Activated T-cell treated with anti-CD3 and anti-CD28 coated beads, Interleukin-2, amount 50 U/mL, for 4 hours (primary cell): ENCODE measurements around the gene CERS1. TPM values are rescaled to one million over a fixed set of nuclear protein-coding genes. Genes with fewer than 3 reads are reported as not detected.
A peak's percentile ranks its signal among the peaks of the same experiment; 100 is the strongest.
"Not testable (repeated sequence)": the region's sequence is repeated elsewhere in the genome, so short reads cannot be mapped to it uniquely, and the experiment has no call there.

Experiments used
- ATAC-seq, 2 donors: fragments of 200-7000 bp; cut with Tn5 transposase; one replicate each; pipeline ENCODE4 v1.10.0; 2021
- DNase-seq: peaks from one replicate; pipeline ENCODE4 v3.0.0-alpha.2; 2020
- H3K27me3 Mint-ChIP-seq: one replicate; pipeline ENCODE4 v1.8.0; 2021; ENCODE audit warnings: low read depth, mixed read lengths
- H3K36me3 Mint-ChIP-seq: one replicate; pipeline ENCODE4 v1.8.0; 2022; ENCODE audit warnings: mixed read lengths; ENCODE audit not compliant: insufficient read depth
- H3K4me1 Mint-ChIP-seq: one replicate; pipeline ENCODE4 v1.8.0; 2021; ENCODE audit warnings: low read depth, mixed read lengths
- H3K4me3 Mint-ChIP-seq: one replicate; pipeline ENCODE4 v1.8.0; 2021; ENCODE audit warnings: mild to moderate bottlenecking, moderate library complexity, mixed read lengths
- H3K9me3 Mint-ChIP-seq: one replicate; pipeline ENCODE4 v1.8.0; 2021; ENCODE audit warnings: mixed read lengths
- total RNA-seq, 3 donors: library from RNA; stranded (reverse); gene quantifications; one replicate each; pipeline ENCODE4 v1.2.1, GENCODE V29; 2021

Gene CERS1
- total RNA-seq, 3 donors from 2014 or later, result 0.13 TPM; not detected in 2

GRCh38 chr19:18928018-18928805 is 32.3 kb upstream of the CERS1 start:
- peaks cover 7% of the 10 kb centered on the region for H3K4me1 Mint-ChIP-seq
- H3K9me3 Mint-ChIP-seq, result no peaks in the 10 kb centered on the region
- DNase-seq (no peak), ATAC-seq (no peak)
- peaks cover 3% of the 10 kb centered on the region for H3K27me3 Mint-ChIP-seq
- no peak overlapping the region for H3K4me3 Mint-ChIP-seq
- H3K36me3 Mint-ChIP-seq, result peaks cover 15% of the 10 kb centered on the region

GRCh38 chr19:18924684-18925213 is 28.8 kb upstream of the CERS1 start:
- ATAC-seq (no peak), DNase-seq (no peak)
- H3K36me3 Mint-ChIP-seq, result peaks cover 20% of the 10 kb centered on the region
- no peak overlapping the region for H3K4me3 Mint-ChIP-seq
- no peaks in the 10 kb centered on the region for H3K27me3 Mint-ChIP-seq
- H3K9me3 Mint-ChIP-seq, result no peaks in the 10 kb centered on the region
- H3K4me1 Mint-ChIP-seq, result peaks cover 12% of the 10 kb centered on the region

GRCh38 chr19:18922228-18922985 is 26.4 kb upstream of the CERS1 start:
- no peaks in the 10 kb centered on the region for H3K27me3 Mint-ChIP-seq
- peak overlapping the region; percentile 48 for H3K4me3 Mint-ChIP-seq
- H3K9me3 Mint-ChIP-seq, result no peaks in the 10 kb centered on the region
- no peak for ATAC-seq
- H3K36me3 Mint-ChIP-seq, result peaks cover 20% of the 10 kb centered on the region
- H3K4me1 Mint-ChIP-seq, result peaks cover 27% of the 10 kb centered on the region
- DNase-seq, result no peak

- no peak for ATAC-seq
- peak overlapping the region; percentile 98 for H3K4me3 Mint-ChIP-seq
These were observed 25.6 kb upstream of the CERS1 start for GRCh38 chr19:18921593-18921992.

GRCh38 chr19:18920400-18920799 is 24.4 kb upstream of the CERS1 start:
- Mint-ChIP-seq H3K27me3 (no peaks in the 10 kb centered on the region), H3K36me3 (peaks cover 15% of the 10 kb centered on the region)

More at GRCh38 chr19:18921593-18921992, 25.6 kb upstream of the CERS1 start:
- Mint-ChIP-seq H3K4me1 (peaks cover 31% of the 10 kb centered on the region), H3K36me3 (peaks cover 22% of the 10 kb centered on the region), H3K27me3 (no peaks in the 10 kb centered on the region), H3K9me3 (no peaks in the 10 kb centered on the region)
- no peak for DNase-seq

GRCh38 chr19:18919900-18920214 is 23.9 kb upstream of the CERS1 start:
- Mint-ChIP-seq H3K27me3 (no peaks in the 10 kb centered on the region), H3K4me1 (peaks cover 38% of the 10 kb centered on the region), H3K36me3 (peaks cover 17% of the 10 kb centered on the region), H3K4me3 (peak overlapping the region; percentile 98), H3K9me3 (no peaks in the 10 kb centered on the region)
- ATAC-seq, result no peak
- DNase-seq, result no peak

More at GRCh38 chr19:18920400-18920799, 24.4 kb upstream of the CERS1 start:
- DNase-seq, result no peak
- Mint-ChIP-seq H3K4me3 (peak overlapping the region; percentile 98), H3K4me1 (peaks cover 36% of the 10 kb centered on the region), H3K9me3 (no peaks in the 10 kb centered on the region)
- no peak for ATAC-seq

- peak; percentile 96 for ATAC-seq
- no peaks in the 10 kb centered on the region for H3K27me3 Mint-ChIP-seq
- H3K4me3 Mint-ChIP-seq, result peak within 1 kb of the TSS; percentile 98
- no peaks in the 10 kb centered on the region for H3K9me3 Mint-ChIP-seq
- H3K4me1 Mint-ChIP-seq, result peaks cover 38% of the 10 kb centered on the region
- H3K36me3 Mint-ChIP-seq, result peaks cover 13% of the 10 kb centered on the region
- peak; percentile 96 for DNase-seq
These were observed 23.3 kb upstream of the CERS1 start, which contains the start of the genes COPE and DDX49 for GRCh38 chr19:18919086-18919899. COPE (minus strand) TSS chr19:18919387; CDS start chr19:18919348, 39 bp downstream. DDX49 (plus strand) TSS chr19:18919715; CDS start chr19:18919742, 27 bp downstream.

GRCh38 chr19:18917593-18917992 is 21.6 kb upstream of the CERS1 start:
- peaks cover 16% of the 10 kb centered on the region for H3K36me3 Mint-ChIP-seq
- peak overlapping the region; percentile 60 for H3K4me3 Mint-ChIP-seq
- not testable (repeated sequence) for DNase-seq, H3K27me3 Mint-ChIP-seq, ATAC-seq, H3K9me3 Mint-ChIP-seq
- H3K4me1 Mint-ChIP-seq, result peaks cover 41% of the 10 kb centered on the region

GRCh38 chr19:18915639-18916038 is 19.7 kb upstream of the CERS1 start:
- DNase-seq, result peak; percentile 15
- H3K27me3 Mint-ChIP-seq, result no peaks in the 10 kb centered on the region
- H3K4me3 Mint-ChIP-seq, result peak overlapping the region; percentile 19
- H3K36me3 Mint-ChIP-seq, result peaks cover 16% of the 10 kb centered on the region
- peaks cover 36% of the 10 kb centered on the region for H3K4me1 Mint-ChIP-seq
- no peaks in the 10 kb centered on the region for H3K9me3 Mint-ChIP-seq
- no peak for ATAC-seq

GRCh38 chr19:18913466-18913865 is 17.5 kb upstream of the CERS1 start:
- H3K4me1 Mint-ChIP-seq, result peaks cover 23% of the 10 kb centered on the region
- ATAC-seq, result no peak
- peaks cover 18% of the 10 kb centered on the region for H3K36me3 Mint-ChIP-seq
- no peaks in the 10 kb centered on the region for H3K9me3 Mint-ChIP-seq
- no peak overlapping the region for H3K4me3 Mint-ChIP-seq
- DNase-seq, result no peak
- no peaks in the 10 kb centered on the region for H3K27me3 Mint-ChIP-seq

- peaks cover 18% of the 10 kb centered on the region for H3K36me3 Mint-ChIP-seq
- no peak for DNase-seq
- no peaks in the 10 kb centered on the region for H3K27me3 Mint-ChIP-seq
- H3K4me3 Mint-ChIP-seq, result no peak overlapping the region
- no peaks in the 10 kb centered on the region for H3K9me3 Mint-ChIP-seq
- H3K4me1 Mint-ChIP-seq, result peaks cover 20% of the 10 kb centered on the region
- ATAC-seq, result no peak
These were observed 17.0 kb upstream of the CERS1 start for GRCh38 chr19:18912933-18913332.

- Mint-ChIP-seq H3K4me3 (no peak overlapping the region), H3K9me3 (no peaks in the 10 kb centered on the region), H3K27me3 (no peaks in the 10 kb centered on the region), H3K36me3 (peaks cover 19% of the 10 kb centered on the region), H3K4me1 (peaks cover 9% of the 10 kb centered on the region)
- ATAC-seq, result no peak
- DNase-seq, result no peak
These were observed 15.0 kb upstream of the CERS1 start for GRCh38 chr19:18910801-18911436.

GRCh38 chr19:18910010-18910409 is 14.1 kb upstream of the CERS1 start:
- Mint-ChIP-seq H3K36me3 (peaks cover 26% of the 10 kb centered on the region), H3K4me1 (peaks cover 3% of the 10 kb centered on the region), H3K4me3 (no peak overlapping the region), H3K9me3 (no peaks in the 10 kb centered on the region), H3K27me3 (no peaks in the 10 kb centered on the region)
- DNase-seq (no peak), ATAC-seq (no peak)
